Liver (tissue), 9 donors: ENCODE measurements around the gene CDK5R2. TPM values are rescaled to one million over a fixed set of nuclear protein-coding genes. Genes with fewer than 3 reads are reported as not detected.

Source experiments
- DNase-seq: peaks from one replicate; pipeline ENCODE4 v3.0.0-alpha.2; 2017; ENCODE audit warnings: low spot score
- H3K27ac ChIP-seq, 2 donors: one replicate each; pipeline ENCODE4 v1.7.0; 2013; ENCODE audit warnings: inconsistent platforms in 2 of 2, low read length in 2 of 2, control low read depth in 1 of 2, low read depth in 1 of 2, mild to moderate bottlenecking in 1 of 2
- H3K27me3 ChIP-seq, 4 donors: one replicate each; pipeline versions ENCODE4 v1.6.1 to v1.7.0; 2013; ENCODE audit warnings: low read length in 3 of 4, inconsistent platforms in 1 of 4, mild to moderate bottlenecking in 1 of 4, moderate library complexity in 1 of 4; ENCODE audit not compliant: control insufficient read depth in 4 of 4, insufficient read depth in 4 of 4
- H3K36me3 ChIP-seq, 4 donors: one replicate each; pipeline versions ENCODE4 v1.6.1 to v1.7.0; 2013; ENCODE audit warnings: low read length in 3 of 4, mild to moderate bottlenecking in 3 of 4, low read depth in 1 of 4, moderate library complexity in 1 of 4; ENCODE audit not compliant: control insufficient read depth in 4 of 4, insufficient read depth in 3 of 4
- H3K4me1 ChIP-seq, 4 donors: one replicate each; pipeline versions ENCODE4 v1.6.1 to v1.7.0; 2013; ENCODE audit warnings: low read length in 3 of 4, mild to moderate bottlenecking in 3 of 4, moderate library complexity in 1 of 4; ENCODE audit not compliant: control insufficient read depth in 4 of 4, insufficient read depth in 4 of 4
- H3K4me3 ChIP-seq, 3 donors: one replicate each; pipeline versions ENCODE4 v1.6.1 to v1.7.0; 2013; ENCODE audit warnings: low read length in 3 of 3, control low read depth in 1 of 3, low read depth in 1 of 3, mild to moderate bottlenecking in 1 of 3
- H3K9ac ChIP-seq, 2 donors: one replicate each; pipeline ENCODE4 v1.7.0; 2013; ENCODE audit warnings: low read length in 2 of 2, mild to moderate bottlenecking in 2 of 2, moderate library complexity in 2 of 2, control low read depth in 1 of 2, low read depth in 1 of 2
- H3K9me3 ChIP-seq, 4 donors: one replicate each; pipeline versions ENCODE4 v1.6.1 to v1.7.0; 2013; ENCODE audit warnings: low read length in 3 of 4; ENCODE audit not compliant: control insufficient read depth in 4 of 4
- ATF3 ChIP-seq: IDR thresholded peaks from 2 replicates; pipeline ENCODE4 v1.6.1; 2016; ENCODE audit warnings: antibody characterized with exemption
- CTCF ChIP-seq: fragments of 150-350 bp; IDR thresholded peaks from 2 replicates; pipeline ENCODE4 v1.5.1; 2017; ENCODE audit warnings: improper control_type of control experiment, low read depth, low read length; ENCODE audit not compliant: missing input control
- GABPA ChIP-seq, 2 donors: IDR thresholded peaks in 1 of 2; conservative IDR thresholded peaks in 1 of 2; 2 replicates each; pipeline ENCODE4 v1.6.1; 2016; ENCODE audit warnings: antibody characterized with exemption in 2 of 2, mild to moderate bottlenecking in 1 of 2, moderate library complexity in 1 of 2
- HNF4A ChIP-seq, 2 donors: conservative IDR thresholded peaks; 2 replicates each; pipeline ENCODE4 v1.6.1; 2016; ENCODE audit warnings: antibody characterized with exemption in 2 of 2, mild to moderate bottlenecking in 2 of 2
- HNF4G ChIP-seq: IDR thresholded peaks from 2 replicates; pipeline ENCODE4 v1.6.1; 2016; ENCODE audit warnings: antibody characterized with exemption
- NR2F2 ChIP-seq: IDR thresholded peaks from 2 replicates; pipeline ENCODE4 v1.6.1; 2016; ENCODE audit warnings: antibody characterized with exemption
- RAD21 ChIP-seq, 2 donors: IDR thresholded peaks; 2 replicates each; pipeline ENCODE4 v1.6.1; 2016; ENCODE audit warnings: antibody characterized with exemption in 2 of 2, mild to moderate bottlenecking in 2 of 2
- REST ChIP-seq: IDR thresholded peaks from 2 replicates; pipeline ENCODE4 v1.6.1; 2016; ENCODE audit warnings: antibody characterized with exemption, mild to moderate bottlenecking
- SP1 ChIP-seq: IDR thresholded peaks from 2 replicates; pipeline ENCODE4 v1.6.1; 2018; ENCODE audit warnings: antibody characterized with exemption, mild to moderate bottlenecking
- YY1 ChIP-seq: IDR thresholded peaks from 2 replicates; pipeline ENCODE4 v1.6.1; 2016; ENCODE audit warnings: antibody characterized with exemption, mild to moderate bottlenecking
- ZBTB33 ChIP-seq: IDR thresholded peaks from 2 replicates; pipeline ENCODE4 v1.6.1; 2016; ENCODE audit warnings: antibody characterized with exemption
- WGBS: extraction: QIAGEN DNeasy Blood & Tissue Kit; methylation state at CpG from one replicate; pipeline ENCODE4 v1.1.7; 2013; 5-methylcytosine and 5-hydroxymethylcytosine counted together
- polyA plus RNA-seq, 2 donors: library from polyadenylated mRNA; stranded (reverse) in 1 of 2; unstranded in 1 of 2; fragments of 200-250 nt in 1 of 2; fragments of >200 nt in 1 of 2; fragmentation: Nextera tagmentation in 1 of 2; extraction: Ambion mirVana in 1 of 2; gene quantifications; one replicate each; pipeline versions ENCODE4 v1.2.1 to v1.2.3, GENCODE V29; 2013 to 2015
- total RNA-seq, 2 donors: library from RNA; depleted of rRNA; stranded (reverse); fragments of >200 nt; gene quantifications; one replicate each; pipeline ENCODE4 v1.2.3, GENCODE V29; 2014
- donor health status: healthy.
- donor health status: healthy.
- donor health status: healthy.
- donor health status: healthy.
- donor health status: healthy.

CDK5R2 gene
- total and polyA plus RNA-seq, 4 donors = not detected

- H3K4me3 ChIP-seq = no peak overlapping the region
Measured at GRCh38 chr2:218988650-218989049, 29.2 kb downstream of the CDK5R2 start.

GRCh38 chr2:218990052-218990451, 30.6 kb downstream of the CDK5R2 start:
- H3K36me3 ChIP-seq = no peaks in the 10 kb centered on the region
- H3K4me3 ChIP-seq = no peak overlapping the region
- 18% methylated on average over 9 of the region's 9 CpGs for WGBS
- H3K27me3 ChIP-seq = peaks cover 5 to 32% (median 20%) of the 10 kb centered on the region in 4 donors
- H3K9ac ChIP-seq = no peak overlapping the region
- H3K9me3 ChIP-seq = no peaks in the 10 kb centered on the region
- DNase-seq = no peak
- peaks cover 9 to 13% (median 11%) of the 10 kb centered on the region in 4 donors for H3K4me1 ChIP-seq
- TF ChIP-seq GABPA (IDR thresholded peaks at IDR 0.05 in 1 of 2, conservative IDR thresholded peaks at IDR 0.05 in 1 of 2) (no peak), YY1 (no peak), SP1 (no peak), ATF3 (no peak), CTCF (no peak), REST (no peak), NR2F2 (no peak), HNF4A (conservative IDR thresholded peaks at IDR 0.05) (no peak), ZBTB33 (no peak)
- H3K27ac ChIP-seq = no peak overlapping the region

More at GRCh38 chr2:218988650-218989049, 29.2 kb downstream of the CDK5R2 start:
- no peak for DNase-seq
- Histone ChIP-seq H3K36me3 (no peaks in the 10 kb centered on the region), H3K9ac (no peak overlapping the region), H3K27me3 (peaks cover 5 to 26% (median 18%) of the 10 kb centered on the region in 4 donors), H3K4me1 (peaks cover 9 to 17% (median 11%) of the 10 kb centered on the region in 4 donors), H3K9me3 (no peaks in the 10 kb centered on the region), H3K27ac (no peak overlapping the region)
- no peak for TF ChIP-seq SP1
- no peak for TF ChIP-seq CTCF
- no peak for TF ChIP-seq RAD21 (IDR thresholded peaks at IDR 0.05)
- no peak for TF ChIP-seq HNF4G
- 55% methylated on average over 2 of the region's 2 CpGs for WGBS
